ENCODE results near the gene PPAT. TPM values are rescaled to one million over a fixed set of nuclear protein-coding genes. Genes with fewer than 3 reads are reported as not detected.

PPAT gene
- total and polyA plus RNA-seq, 2 donors (not counting 3 experiments of a cell fraction or from before 2014, with no cell fraction given): 4.3 to 25.5 TPM

DNA sequence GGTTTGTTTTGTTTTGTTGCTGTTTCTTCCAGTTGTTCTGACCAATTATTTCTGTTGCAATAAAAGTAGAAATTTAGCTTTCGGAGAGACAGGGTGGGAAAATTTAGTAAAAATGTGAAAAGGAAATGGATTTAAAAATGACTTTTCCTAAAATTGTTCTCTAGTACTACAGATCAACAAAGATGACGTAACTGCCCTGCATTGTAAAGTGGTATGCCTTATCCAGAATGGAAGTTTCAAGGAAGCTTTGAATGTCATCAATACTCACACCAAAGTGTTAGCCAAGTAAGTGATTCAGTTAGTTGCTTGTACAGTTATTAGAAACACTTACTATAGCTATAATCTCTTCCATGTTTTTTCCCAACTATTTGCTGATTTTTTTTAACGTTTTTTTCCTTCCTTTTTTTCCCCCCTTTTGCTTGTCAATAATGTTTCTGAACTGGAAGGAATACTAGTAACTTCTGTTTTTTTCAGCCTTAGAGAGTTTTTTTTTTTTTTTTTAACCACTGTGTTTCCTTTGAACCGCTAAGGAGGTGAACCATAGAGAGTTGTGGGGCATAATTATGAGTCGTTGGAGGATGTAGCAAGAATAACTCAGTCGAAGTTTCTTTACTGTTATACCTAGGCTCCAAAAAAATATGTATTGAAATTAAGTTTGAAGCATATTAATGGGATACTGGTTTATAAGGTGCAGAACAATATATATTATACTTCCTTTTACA is 34.2 kb upstream of the PPAT start:
- BruUV-seq (replicated peaks): no TSS peak
- dilution Hi-C loops (cut with MboI; ENCODE audit: extremely low pct_ligation_motif_present, low sequenced_read_pairs): no loop called here
- no peak overlapping the region for H2AFZ ChIP-seq (ENCODE audit: low read depth, low read length)
- H4K20me1 ChIP-seq (replicated peaks; ENCODE audit: control insufficient read depth, extremely low read depth, insufficient read depth, low read length): no peaks in the 10 kb centered on the region
- POLR2A ChIA-PET: interaction anchor here (0.5 to 0.7 kb wide), 3 partner anchors 373 to 478 kb away, joined by 3 to 7 read pairs (median 5); no protein-coding TSS in a partner anchor
- no peaks in the 10 kb centered on the region for H3K9me1 ChIP-seq (replicated peaks; ENCODE audit: control insufficient read depth, extremely low read depth, insufficient read depth, low read length)
- no peak overlapping the region for H3K27ac ChIP-seq (ENCODE audit: insufficient read depth, low read depth, low read length)
- no peaks in the 10 kb centered on the region for H3K9me3 ChIP-seq (replicated peaks; ENCODE audit: control insufficient read depth, insufficient read depth, low read length)
- DNase-seq (ENCODE audit: low read depth, low spot score) (peak; percentile 53), FAIRE-seq (peak; percentile 67)
- peaks cover 7 to 15% of the 10 kb centered on the region in 2 experiments for H3K36me3 ChIP-seq (ENCODE audit: control insufficient read depth in 2 of 2, extremely low read depth in 1 of 2, insufficient read depth in 2 of 2, low read length in 2 of 2)
- peaks cover 58% of the 10 kb centered on the region for H3K79me2 ChIP-seq (ENCODE audit: control insufficient read depth, insufficient read depth, low read length)
- intact Hi-C loops (cut with micrococcal nuclease): loop anchor here (2.0 kb wide), 1 partner anchor 35 kb away; the partner anchor contains the start of gene ARL9
- peaks cover 27% of the 10 kb centered on the region for H3K4me1 ChIP-seq (ENCODE audit: control insufficient read depth, extremely low read depth, insufficient read depth, low read length)
- H3K4me2 ChIP-seq (ENCODE audit: insufficient read depth, low read length): peak overlapping the region; percentile 99
- H3K4me3 ChIP-seq (replicated peaks in 1 of 3; ENCODE audit: insufficient read depth in 1 of 3, low read depth in 1 of 3, low read length in 3 of 3): peak overlapping the region in 1 of 3 experiments; percentile 99
- CTCF ChIA-PET: interaction anchor here (0.7 kb wide), 1 partner anchor 317 kb away, joined by 3 read pairs; no protein-coding TSS in a partner anchor
- peak overlapping the region; percentile 98 for H3K9ac ChIP-seq (replicated peaks; ENCODE audit: extremely low read depth, insufficient read depth, low read length)
- H3K27me3 ChIP-seq (ENCODE audit: control insufficient read depth in 2 of 2, insufficient read depth in 2 of 2, low read length in 2 of 2): no peaks in the 10 kb centered on the region
- TF ChIP-seq JUN (IDR thresholded peaks at IDR 0.05; ENCODE audit: borderline replicate concordance, insufficient read depth, insufficient read length, low read depth) (peak; percentile 33), POLR2A (IDR thresholded peaks at IDR 0.05; ENCODE audit: low read depth, low read length) (no peak)

GRCh38 chr4:56468097-56468422 is 32.6 kb upstream of the PPAT start:
- dilution Hi-C loops (cut with MboI; ENCODE audit: extremely low pct_ligation_motif_present, low sequenced_read_pairs): no loop called here
- Histone ChIP-seq H3K27me3 (ENCODE audit: control insufficient read depth in 2 of 2, insufficient read depth in 2 of 2, low read length in 2 of 2) (no peaks in the 10 kb centered on the region), H2AFZ (ENCODE audit: low read depth, low read length) (peak overlapping the region; percentile 74), H3K4me2 (ENCODE audit: insufficient read depth, low read length) (peak overlapping the region; percentile 99), H3K9ac (replicated peaks; ENCODE audit: extremely low read depth, insufficient read depth, low read length) (peak overlapping the region; percentile 98), H3K4me1 (ENCODE audit: control insufficient read depth, extremely low read depth, insufficient read depth, low read length) (peaks cover 27% of the 10 kb centered on the region), H3K36me3 (ENCODE audit: control insufficient read depth in 2 of 2, extremely low read depth in 1 of 2, insufficient read depth in 2 of 2, low read length in 2 of 2) (peaks cover 5 to 10% of the 10 kb centered on the region in 2 experiments), H3K9me1 (replicated peaks; ENCODE audit: control insufficient read depth, extremely low read depth, insufficient read depth, low read length) (no peaks in the 10 kb centered on the region), H3K4me3 (replicated peaks in 1 of 3; ENCODE audit: insufficient read depth in 1 of 3, low read depth in 1 of 3, low read length in 3 of 3) (peak overlapping the region; percentile 67 to 99 (median 98)), H3K27ac (ENCODE audit: insufficient read depth, low read depth, low read length) (peak overlapping the region; percentile 94), H4K20me1 (replicated peaks; ENCODE audit: control insufficient read depth, extremely low read depth, insufficient read depth, low read length) (no peaks in the 10 kb centered on the region), H3K9me3 (replicated peaks; ENCODE audit: control insufficient read depth, insufficient read depth, low read length) (no peaks in the 10 kb centered on the region), H3K79me2 (ENCODE audit: control insufficient read depth, insufficient read depth, low read length) (peaks cover 64% of the 10 kb centered on the region)
- TSS peak; percentile 26 for BruUV-seq (replicated peaks)
- FAIRE-seq: no peak
- ChIA-PET CTCF (interaction anchor here (0.6 to 1.7 kb wide), 7 partner anchors 13 to 519 kb away, joined by 3 to 7 read pairs (median 6); partner anchors contain the start of gene CEP135), POLR2A (interaction anchor here (1.1 to 1.4 kb wide), 2 partner anchors 32 to 33 kb away, joined by 3 read pairs; partner anchors contain the start of gene PPAT)
- peak; percentile 67 for DNase-seq (ENCODE audit: low read depth, low spot score)
- TF ChIP-seq CTCF (IDR thresholded peaks at IDR 0.05; ENCODE audit: extremely low read depth in 1 of 2, insufficient read depth in 1 of 2, low read depth in 1 of 2, low read length in 2 of 2) (no peak), MYC (IDR thresholded peaks at IDR 0.05; ENCODE audit: low read depth, low read length) (no peak), POLR2A (IDR thresholded peaks at IDR 0.05; ENCODE audit: low read depth, low read length) (no peak), FOS (IDR thresholded peaks at IDR 0.05; ENCODE audit: borderline replicate concordance, insufficient read depth, low read length) (no peak), EZH2 (IDR thresholded peaks at IDR 0.05; ENCODE audit: borderline replicate concordance, low read depth, low read length, severe bottlenecking) (no peak), POLR2AphosphoS5 (IDR thresholded peaks at IDR 0.05; ENCODE audit: insufficient read depth, low read depth, low read length) (no peak), JUN (IDR thresholded peaks at IDR 0.05; ENCODE audit: borderline replicate concordance, insufficient read depth, insufficient read length, low read depth) (no peak), GATA2 (IDR thresholded peaks at IDR 0.05; ENCODE audit: insufficient read depth, insufficient read length, low read depth, low read length) (no peak)
- TF ChIP-seq, protein P1, sequence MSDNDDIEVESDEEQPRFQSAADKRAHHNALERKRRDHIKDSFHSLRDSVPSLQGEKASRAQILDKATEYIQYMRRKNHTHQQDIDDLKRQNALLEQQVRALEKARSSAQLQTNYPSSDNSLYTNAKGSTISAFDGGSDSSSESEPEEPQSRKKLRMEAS (IDR thresholded peaks at IDR 0.05; ENCODE audit: insufficient read depth, insufficient read length): no peak
- intact Hi-C loops (cut with micrococcal nuclease): loop anchor here (1.0 to 2.0 kb wide), 3 partner anchors 37 to 520 kb away; partner anchors contain the start of genes ARL9 and CEP135
